ENCODE results near the gene KCTD3.

KCTD3 gene

GRCh38 chr1:215556996-215557395, 10.1 kb upstream of the KCTD3 start:
- no peak for DNase-seq (ENCODE audit: low read depth)

- no peak for DNase-seq (ENCODE audit: low read depth)
Observed at GRCh38 chr1:215557504-215557903, 9.6 kb upstream of the KCTD3 start.

GRCh38 chr1:215557992-215558626, 9.0 kb upstream of the KCTD3 start:
- no peak for DNase-seq (ENCODE audit: low read depth)

GRCh38 chr1:215567491-215568298, 591 bp downstream of the KCTD3 start:
- DNase-seq (ENCODE audit: low read depth) = peak; percentile 1

- no peak for DNase-seq (ENCODE audit: low read depth)
Observed at GRCh38 chr1:215568299-215568692, 1.2 kb downstream of the KCTD3 start.

- no peak for DNase-seq (ENCODE audit: low read depth)
Observed at GRCh38 chr1:215569986-215570824, 3.1 kb downstream of the KCTD3 start.

GRCh38 chr1:215581896-215582295, 14.8 kb downstream of the KCTD3 start:
- DNase-seq (ENCODE audit: low read depth) = no peak

- DNase-seq (ENCODE audit: low read depth) = no peak
Observed at GRCh38 chr1:215583185-215583749, 16.2 kb downstream of the KCTD3 start.

GRCh38 chr1:215584389-215584788, 17.3 kb downstream of the KCTD3 start:
- DNase-seq (ENCODE audit: low read depth) = no peak

GRCh38 chr1:215589650-215590435, 22.7 kb downstream of the KCTD3 start:
- no peak for DNase-seq (ENCODE audit: low read depth)

GRCh38 chr1:215590779-215591491, 23.8 kb downstream of the KCTD3 start:
- no peak for DNase-seq (ENCODE audit: low read depth)

- no peak for DNase-seq (ENCODE audit: low read depth)
Observed at GRCh38 chr1:215594640-215595039, 27.5 kb downstream of the KCTD3 start.

- DNase-seq (ENCODE audit: low read depth) = no peak
Observed at GRCh38 chr1:215595231-215595630, 28.1 kb downstream of the KCTD3 start.

- no peak for DNase-seq (ENCODE audit: low read depth)
Observed at GRCh38 chr1:215597961-215598360, 30.9 kb downstream of the KCTD3 start.

- DNase-seq (ENCODE audit: low read depth) = no peak
Observed at GRCh38 chr1:215599418-215600074, 32.4 kb downstream of the KCTD3 start.

GRCh38 chr1:215600258-215600792, 33.2 kb downstream of the KCTD3 start:
- no peak for DNase-seq (ENCODE audit: low read depth)

- no peak for DNase-seq (ENCODE audit: low read depth)
Observed at GRCh38 chr1:215600867-215601266, 33.8 kb downstream of the KCTD3 start.

GRCh38 chr1:215601276-215601675, 34.2 kb downstream of the KCTD3 start:
- DNase-seq (ENCODE audit: low read depth) = no peak

- DNase-seq (ENCODE audit: low read depth) = no peak
Observed at GRCh38 chr1:215603319-215603718, 36.2 kb downstream of the KCTD3 start.

- no peak for DNase-seq (ENCODE audit: low read depth)
Observed at GRCh38 chr1:215605011-215605621, 38.0 kb downstream of the KCTD3 start.

Measured in T follicular helper cell (primary cell).